ENCODE data around the gene GSTP1.

- TF ChIP-seq CTCF (IDR thresholded peaks at IDR 0.05) (no peak), POLR2A (IDR thresholded peaks at IDR 0.05) (no peak)
Observed at GRCh38 chr11:67627812-67628624, 44.4 kb downstream of the GSTP1 start.
